Lower lobe of right lung (tissue), 2 donors: Measurements from ENCODE around the gene TMEM220. TPM values are rescaled to one million over a fixed set of nuclear protein-coding genes. Genes with fewer than 3 reads are reported as not detected.
A peak's percentile ranks its signal among the peaks of the same experiment; 100 is the strongest.

Experiments used
- ATAC-seq, 2 donors: fragments of 200-7000 bp; cut with Tn5 transposase; one replicate each; pipeline ENCODE4 v1.9.1; 2020 to 2022; ENCODE audit warnings: mild to moderate bottlenecking in 2 of 2, moderate library complexity in 2 of 2
- DNase-seq: peaks from one replicate; pipeline ENCODE4 v3.0.0-alpha.2; 2020
- H3K27ac ChIP-seq: fragments of 200-600 bp; one replicate; pipeline ENCODE4 v1.8.0; 2022
- H3K27me3 ChIP-seq: fragments of 200-600 bp; one replicate; pipeline ENCODE4 v1.8.0; 2022; ENCODE audit warnings: low read depth
- H3K36me3 ChIP-seq: fragments of 200-600 bp; one replicate; pipeline ENCODE4 v1.8.0; 2022; ENCODE audit warnings: mild to moderate bottlenecking
- H3K4me1 ChIP-seq: fragments of 200-600 bp; one replicate; pipeline ENCODE4 v1.8.0; 2022
- H3K4me3 ChIP-seq: fragments of 200-600 bp; one replicate; pipeline ENCODE4 v1.8.0; 2022; ENCODE audit warnings: mild to moderate bottlenecking
- H3K9me3 ChIP-seq: fragments of 200-600 bp; one replicate; pipeline ENCODE4 v1.8.0; 2022
- intact Hi-C: fragments of 100-400 bp; cut with DNase I; formaldehyde crosslinking; loops from one replicate; pipeline ENCODE4 v1.11.0; 2022
- total RNA-seq: library from RNA; stranded (reverse); fragmentation: NEBNext Ultra II Directional; extraction: Animal tissue kit (Norgen Biotek cat#: 25700); gene quantifications from one replicate; pipeline ENCODE4 v1.2.1, GENCODE V29; 2021
- TF ChIP-seq, protein P1 (sequence below): fragments of 200-600 bp; IDR thresholded peaks from one replicate; pipeline ENCODE4 v1.8.0; 2022; ENCODE audit warnings: antibody characterized with exemption, mild to moderate bottlenecking
- donor health status: DM: no; HTN: yes; CAD: no; lungs with severe emphysema.

The TMEM220 gene
- total RNA-seq, 1 donor from 2014 or later, result 10.8 TPM

DNA sequence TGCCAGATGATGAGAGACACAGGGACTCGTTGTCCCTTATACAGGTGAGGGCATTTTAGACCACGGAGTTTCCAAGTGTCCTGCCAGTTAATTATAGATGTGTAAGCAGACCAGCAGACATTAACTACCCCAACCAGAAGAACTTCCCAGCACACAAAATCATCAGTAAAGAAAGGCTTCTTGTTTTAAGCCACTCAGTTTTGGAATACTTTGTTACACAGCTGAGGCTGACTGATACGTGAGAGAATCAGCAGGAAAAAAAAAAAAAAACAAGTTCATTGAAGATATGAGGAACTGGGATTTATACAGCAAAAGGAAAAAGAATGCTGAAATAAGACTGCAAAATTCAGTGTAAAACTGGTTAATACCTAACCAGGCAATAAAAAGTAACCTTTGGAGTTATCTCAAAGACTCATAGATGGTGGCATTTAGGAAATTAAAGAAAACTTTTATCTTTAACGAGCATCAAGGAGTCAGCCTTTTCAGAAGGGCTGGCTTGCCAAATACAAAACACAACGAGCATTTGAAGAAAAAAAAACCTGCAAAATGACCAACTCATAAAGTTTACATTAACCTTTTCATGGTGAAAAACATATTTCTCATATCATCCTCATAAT lies 46.0 kb upstream of the TMEM220 start:
- ATAC-seq (no peak), DNase-seq (no peak)
- H3K4me1 ChIP-seq, result no peaks in the 10 kb centered on the region
- no peak overlapping the region for H3K27ac ChIP-seq
- H3K4me3 ChIP-seq, result no peak overlapping the region
- no peaks in the 10 kb centered on the region for H3K36me3 ChIP-seq
- TF ChIP-seq, protein P1, sequence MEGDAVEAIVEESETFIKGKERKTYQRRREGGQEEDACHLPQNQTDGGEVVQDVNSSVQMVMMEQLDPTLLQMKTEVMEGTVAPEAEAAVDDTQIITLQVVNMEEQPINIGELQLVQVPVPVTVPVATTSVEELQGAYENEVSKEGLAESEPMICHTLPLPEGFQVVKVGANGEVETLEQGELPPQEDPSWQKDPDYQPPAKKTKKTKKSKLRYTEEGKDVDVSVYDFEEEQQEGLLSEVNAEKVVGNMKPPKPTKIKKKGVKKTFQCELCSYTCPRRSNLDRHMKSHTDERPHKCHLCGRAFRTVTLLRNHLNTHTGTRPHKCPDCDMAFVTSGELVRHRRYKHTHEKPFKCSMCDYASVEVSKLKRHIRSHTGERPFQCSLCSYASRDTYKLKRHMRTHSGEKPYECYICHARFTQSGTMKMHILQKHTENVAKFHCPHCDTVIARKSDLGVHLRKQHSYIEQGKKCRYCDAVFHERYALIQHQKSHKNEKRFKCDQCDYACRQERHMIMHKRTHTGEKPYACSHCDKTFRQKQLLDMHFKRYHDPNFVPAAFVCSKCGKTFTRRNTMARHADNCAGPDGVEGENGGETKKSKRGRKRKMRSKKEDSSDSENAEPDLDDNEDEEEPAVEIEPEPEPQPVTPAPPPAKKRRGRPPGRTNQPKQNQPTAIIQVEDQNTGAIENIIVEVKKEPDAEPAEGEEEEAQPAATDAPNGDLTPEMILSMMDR, result no peak
- intact Hi-C loops, result no loop called here
- H3K9me3 ChIP-seq, result peaks cover 4% of the 10 kb centered on the region
- H3K27me3 ChIP-seq, result no peaks in the 10 kb centered on the region

DNA sequence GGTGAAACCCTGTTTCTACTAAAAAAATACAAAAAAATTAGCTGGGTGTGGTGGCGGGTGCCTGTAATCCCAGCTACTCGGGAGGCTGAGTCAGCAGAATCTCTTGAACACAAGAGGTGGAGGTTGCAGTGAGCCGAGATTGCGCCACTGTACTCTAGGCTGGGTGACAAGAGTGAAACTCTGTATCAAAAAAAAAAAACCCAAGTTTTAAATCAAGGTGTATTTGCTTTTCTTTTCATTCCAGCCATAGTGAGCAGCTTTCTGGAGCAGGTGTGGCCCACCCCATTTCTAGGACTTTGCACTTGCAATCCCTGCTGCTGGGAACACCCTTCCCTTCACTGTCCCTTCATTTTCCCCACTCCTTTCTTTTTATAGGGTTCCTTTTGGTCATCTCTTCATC lies 45.2 kb upstream of the TMEM220 start:
- TF ChIP-seq, protein P1, result no peak
- H3K4me1 ChIP-seq, result no peaks in the 10 kb centered on the region
- DNase-seq (no peak), ATAC-seq (no peak)
- H3K27ac ChIP-seq, result no peak overlapping the region
- no peak overlapping the region for H3K4me3 ChIP-seq
- peaks cover 4% of the 10 kb centered on the region for H3K9me3 ChIP-seq
- no peaks in the 10 kb centered on the region for H3K27me3 ChIP-seq
- intact Hi-C loops, result no loop called here
- no peaks in the 10 kb centered on the region for H3K36me3 ChIP-seq

DNA sequence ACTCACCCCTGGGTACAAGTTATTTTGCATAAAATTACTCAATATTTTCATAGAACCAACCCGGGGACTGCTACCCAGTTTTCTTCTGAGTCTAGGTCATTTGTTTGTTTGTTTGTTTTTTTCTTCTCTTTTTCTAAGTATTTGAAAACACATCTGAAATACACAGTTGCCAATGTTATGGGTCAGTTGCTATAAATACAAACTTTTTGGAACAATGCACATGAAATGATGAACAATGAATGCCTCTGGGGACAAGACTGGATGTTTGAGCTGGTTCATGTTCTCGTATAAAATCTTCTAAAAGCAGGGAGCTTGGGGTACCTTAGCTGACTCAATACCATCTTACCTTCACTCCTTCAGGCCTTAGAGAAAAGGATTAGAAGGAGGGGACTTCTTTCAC lies 43.6 kb upstream of the TMEM220 start:
- ATAC-seq, result no peak
- TF ChIP-seq, protein P1, result no peak
- Histone ChIP-seq H3K4me1 (no peaks in the 10 kb centered on the region), H3K9me3 (peaks cover 4% of the 10 kb centered on the region), H3K36me3 (no peaks in the 10 kb centered on the region), H3K27ac (no peak overlapping the region), H3K27me3 (no peaks in the 10 kb centered on the region), H3K4me3 (no peak overlapping the region)
- DNase-seq, result no peak
- intact Hi-C loops, result no loop called here

DNA sequence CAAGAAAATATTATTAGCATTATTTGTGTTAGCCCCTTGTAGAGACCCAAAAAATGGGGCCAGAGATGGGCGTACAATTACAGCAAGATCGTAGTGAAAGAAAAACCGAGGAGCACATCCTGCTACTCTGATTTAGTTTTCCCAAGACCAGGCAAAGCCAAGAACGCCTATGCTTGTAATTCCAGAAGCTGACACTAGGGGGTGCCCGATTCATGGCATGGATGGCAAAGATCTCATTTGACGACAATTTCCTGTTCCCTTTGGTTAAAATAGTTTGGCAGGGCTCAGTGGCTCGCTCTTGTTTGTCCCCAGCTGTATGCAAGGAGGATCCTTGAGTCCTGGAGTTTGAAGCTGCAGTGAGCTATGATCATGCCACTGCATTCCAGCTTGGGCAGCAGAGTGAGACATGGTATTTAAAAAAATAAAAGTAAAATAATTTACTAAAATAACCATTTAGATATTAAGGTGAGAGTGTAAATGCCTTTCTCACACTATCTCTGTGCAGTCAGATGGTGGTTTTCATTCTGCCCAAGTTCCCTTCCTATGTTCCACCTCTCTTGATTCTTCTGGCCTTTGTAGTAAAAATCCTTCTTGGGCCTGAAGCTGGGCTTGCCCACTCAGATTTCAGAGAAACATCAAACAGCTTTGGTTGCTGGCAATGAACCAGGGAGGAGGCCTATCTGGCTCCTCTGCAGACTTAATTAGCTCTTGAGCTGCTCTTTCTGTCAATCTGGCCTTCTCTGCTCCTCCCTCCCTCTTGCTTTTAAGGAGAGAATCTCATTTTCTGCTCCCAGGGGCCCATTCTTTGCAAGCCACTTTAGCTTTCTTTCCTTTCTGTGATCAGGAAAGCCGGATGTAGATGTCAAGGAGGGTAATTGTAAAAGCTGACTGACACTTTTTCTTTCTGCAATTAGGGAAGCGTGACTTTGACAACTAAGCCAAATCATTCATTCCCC lies 42.9 kb upstream of the TMEM220 start:
- DNase-seq, result no peak
- no peak for ATAC-seq
- no peak overlapping the region for H3K27ac ChIP-seq
- H3K4me3 ChIP-seq, result no peak overlapping the region
- no peaks in the 10 kb centered on the region for H3K27me3 ChIP-seq
- H3K4me1 ChIP-seq, result no peaks in the 10 kb centered on the region
- H3K36me3 ChIP-seq, result no peaks in the 10 kb centered on the region
- intact Hi-C loops, result no loop called here
- H3K9me3 ChIP-seq, result peaks cover 4% of the 10 kb centered on the region
- TF ChIP-seq, protein P1, result peak; percentile 57

DNA sequence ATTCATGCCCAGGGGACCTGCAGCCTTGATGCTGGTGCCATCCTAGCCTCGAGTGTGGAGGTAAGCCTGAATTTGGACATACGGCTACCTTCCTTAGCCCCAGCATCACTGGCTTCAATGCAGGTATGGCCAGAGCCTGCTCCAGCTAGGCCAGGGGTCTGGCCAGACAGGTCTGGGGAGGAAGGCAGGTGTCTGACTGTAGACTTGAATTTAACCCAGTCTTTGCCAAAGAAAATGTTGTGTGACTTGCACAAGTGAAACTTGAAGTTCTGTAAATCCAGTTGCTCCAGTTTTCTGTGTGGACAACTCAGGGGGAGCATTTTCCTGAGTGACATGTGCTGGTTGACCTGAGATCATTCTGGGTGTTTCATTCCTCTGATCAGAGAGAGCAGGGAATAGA lies 41.3 kb upstream of the TMEM220 start:
- Histone ChIP-seq H3K27me3 (no peaks in the 10 kb centered on the region), H3K9me3 (peaks cover 4% of the 10 kb centered on the region), H3K4me3 (no peak overlapping the region), H3K27ac (no peak overlapping the region), H3K36me3 (no peaks in the 10 kb centered on the region), H3K4me1 (no peaks in the 10 kb centered on the region)
- DNase-seq, result no peak
- ATAC-seq, result no peak
- TF ChIP-seq, protein P1, result no peak
- intact Hi-C loops, result no loop called here
